A549 treated with RU486 at 1 μM for 4 hours (cell line): ENCODE data around the gene CBLN1. TPM values are rescaled to one million over a fixed set of nuclear protein-coding genes. Genes with fewer than 3 reads are reported as not detected.

Experiments used
- total RNA-seq: library from RNA; stranded (reverse); fragments of 200-300 nt; extraction: Qiagen RNA extraction; gene quantifications from 5 replicates; pipeline ENCODE4 v1.2.3, GENCODE V29; 2022; ENCODE audit warnings: low read depth

The CBLN1 gene
- total RNA-seq = 0.06 to 0.15 TPM in 2 of 5 replicates, not detected in the others

DNA sequence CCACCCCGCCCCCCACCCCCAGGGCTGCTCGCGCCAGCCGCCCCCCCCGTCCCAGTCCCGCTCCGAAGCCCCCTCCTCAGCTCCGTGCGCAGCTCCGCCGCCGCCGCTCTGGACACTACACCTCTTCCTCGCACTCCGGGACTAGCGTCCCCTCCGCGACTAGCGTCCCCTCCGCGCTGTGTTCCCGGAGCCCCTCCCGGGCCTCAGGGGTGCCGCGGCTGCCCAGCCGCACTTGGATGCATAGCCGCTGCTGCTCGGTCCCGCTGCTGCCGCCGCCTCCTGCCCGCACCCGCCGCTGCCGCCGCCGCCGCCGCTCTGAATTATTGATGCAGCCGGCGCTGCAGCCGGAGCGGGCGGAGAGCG, at the start of gene CBLN1:
Gene CBLN1, minus strand, starts transcription at position 359 of the 363 bp plus-strand sequence. CDS start 373 bp downstream, outside the sequence.

Other genes with a start within 250 kb of the CBLN1 start
- not detected in 5 replicates for gene C16orf78, start 92.0 kb upstream of the CBLN1 start, total RNA-seq